ENCODE data around the gene PRR5. TPM values are rescaled to one million over a fixed set of nuclear protein-coding genes. Genes with fewer than 3 reads are reported as not detected.

PRR5 gene
- total and polyA plus RNA-seq, 2 of the 13 experiments (the other 11 are each of a cell fraction or from before 2014, with no cell fraction given) = 11.6 to 27.5 TPM

DNA sequence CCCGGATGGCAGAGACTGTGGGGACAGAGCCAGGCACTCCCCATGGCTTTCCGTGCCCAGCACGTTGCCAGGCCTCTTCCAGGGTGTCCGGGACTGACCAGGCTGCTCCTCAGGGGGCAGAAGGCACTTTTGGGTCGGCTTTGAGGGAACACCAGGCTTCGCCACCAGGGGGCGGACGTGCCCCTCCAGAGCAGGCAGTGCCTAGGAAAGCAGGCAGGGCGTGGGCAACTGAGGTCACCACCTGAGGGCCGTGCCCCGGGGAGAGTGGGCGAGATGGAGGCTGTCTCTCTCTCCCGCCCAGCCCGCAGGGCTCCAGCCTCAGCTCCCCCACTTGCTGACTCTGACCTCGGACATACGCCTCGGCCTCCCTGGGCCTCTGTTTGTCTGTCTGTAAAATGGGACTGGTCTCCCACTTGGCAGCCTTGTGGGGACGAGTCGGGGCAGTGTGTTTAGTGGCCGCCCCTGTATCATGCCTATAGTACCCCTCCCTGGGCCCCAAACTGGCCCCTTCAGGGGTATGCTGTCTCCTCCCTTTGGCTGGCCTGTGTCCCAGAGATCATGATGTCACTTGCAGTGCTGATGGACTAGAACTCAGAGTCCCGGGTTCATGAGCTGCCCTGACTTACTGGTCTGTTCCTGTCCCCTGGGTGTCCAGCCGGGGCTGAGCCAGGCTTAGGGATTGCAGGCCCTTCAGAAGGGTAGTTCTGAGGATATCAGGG, 4.4 kb upstream of the PRR5 start (continued):
- TF ChIP-seq BCL3 (CRISPR knock-in tag; IDR thresholded peaks at IDR 0.05) = 0 out of 2 replicates have a peak, but pooled peaks have one; percentile 23
- 0 out of 2 replicates have a peak, but pooled peaks have one; percentile 56 for TF ChIP-seq ZNF547 (CRISPR knock-in tag; IDR thresholded peaks at IDR 0.05)
- TF ChIP-seq HMGXB4 (CRISPR knock-in tag; IDR thresholded peaks at IDR 0.05; ENCODE audit: borderline replicate concordance in 1 of 2, low read depth in 1 of 2) = 0 out of 4 replicates have a peak, but pooled peaks of 1 of the 2 experiments have one; percentile 45
- TF ChIP-seq CBX1 (IDR thresholded peaks at IDR 0.05; ENCODE audit: low read depth) = no peak
- peak; percentile 39; the same call in 1 of the 2 replicates for TF ChIP-seq GABPB1 (CRISPR knock-in tag; IDR thresholded peaks at IDR 0.05)
- TF ChIP-seq RAD21 (CRISPR knock-in tag; IDR thresholded peaks at IDR 0.05) = peak; percentile 89
- TF ChIP-seq MXD4 (CRISPR knock-in tag; IDR thresholded peaks at IDR 0.05) = 0 out of 2 replicates have a peak, but pooled peaks have one; percentile 30
- TF ChIP-seq JUND (CRISPR knock-in tag; IDR thresholded peaks at IDR 0.05) = no peak
- TF ChIP-seq IRF2 (CRISPR knock-in tag; IDR thresholded peaks at IDR 0.05) = 0 out of 2 replicates have a peak, but pooled peaks have one; percentile 14
- 0 out of 2 replicates have a peak, but pooled peaks have one; percentile 36 for TF ChIP-seq MAZ (IDR thresholded peaks at IDR 0.05; ENCODE audit: borderline replicate concordance, low read depth, low read length)
- no peak for TF ChIP-seq MAZ (CRISPR knock-in tag; IDR thresholded peaks at IDR 0.05; ENCODE audit: low read depth)
- TF ChIP-seq U2AF1 (optimal IDR thresholded peaks at IDR 0.05; ENCODE audit: low read depth, low read length) = no peak
- TF ChIP-seq HNRNPL (IDR thresholded peaks at IDR 0.05; ENCODE audit: low read depth, low read length) = peak; percentile 86
- TF ChIP-seq AKAP8 (CRISPR knock-in tag; IDR thresholded peaks at IDR 0.05) = 0 out of 2 replicates have a peak, but pooled peaks have one; percentile 31
- peak; percentile 95 for TF ChIP-seq CHD4 (IDR thresholded peaks at IDR 0.05; ENCODE audit: borderline replicate concordance, low read length)
- TF ChIP-seq RXRA (CRISPR knock-in tag; IDR thresholded peaks at IDR 0.05) = peak; percentile 41; the same call in 1 of the 2 replicates
- peak; percentile 13; the same call in 1 of the 2 replicates for TF ChIP-seq PITX1 (CRISPR knock-in tag; IDR thresholded peaks at IDR 0.05)
- no peak for TF ChIP-seq ZC3H4 (CRISPR knock-in tag; IDR thresholded peaks at IDR 0.05; ENCODE audit: borderline replicate concordance)
- peak; percentile 46; the same call in 1 of the 2 replicates for TF ChIP-seq KDM2A (CRISPR knock-in tag; IDR thresholded peaks at IDR 0.05; ENCODE audit: borderline replicate concordance, low read depth)
- 0 out of 2 replicates have a peak, but pooled peaks have one; percentile 14 for TF ChIP-seq ZNF75D (CRISPR knock-in tag; IDR thresholded peaks at IDR 0.05; ENCODE audit: borderline replicate concordance)
- peak; percentile 72 for TF ChIP-seq XRCC5 (optimal IDR thresholded peaks at IDR 0.05; ENCODE audit: low read length)
- TF ChIP-seq CERS6 (CRISPR knock-in tag; IDR thresholded peaks at IDR 0.05) = no peak
